ENCODE data around the gene EZH2.

EZH2 gene

GRCh38 chr7:148898845-148899484 is 14.9 kb upstream of the EZH2 start:
- DNase-seq: no peak

GRCh38 chr7:148894591-148894990 is 10.5 kb upstream of the EZH2 start:
- DNase-seq: no peak

GRCh38 chr7:148893071-148893470 is 9.0 kb upstream of the EZH2 start:
- DNase-seq: no peak

GRCh38 chr7:148888300-148888699 is 4.2 kb upstream of the EZH2 start:
- no peak for DNase-seq

- no peak for DNase-seq
Measured at GRCh38 chr7:148886844-148887243, 2.8 kb upstream of the EZH2 start.

- peak; percentile 88 to 96 (median 90) for DNase-seq
Measured at GRCh38 chr7:148884299-148885022, 370 bp upstream of the EZH2 start.

- DNase-seq: peak; percentile 33 to 69 (median 65)
Measured at GRCh38 chr7:148883266-148884048, 634 bp downstream of the EZH2 start.

- DNase-seq: no peak
Measured at GRCh38 chr7:148882841-148883265, 1.2 kb downstream of the EZH2 start.

GRCh38 chr7:148882192-148882591 is 1.9 kb downstream of the EZH2 start:
- no peak for DNase-seq

GRCh38 chr7:148878317-148878716 is 5.8 kb downstream of the EZH2 start:
- no peak for DNase-seq

- DNase-seq: peak in 1 of 5 experiments; percentile 56
Measured at GRCh38 chr7:148877517-148877916, 6.6 kb downstream of the EZH2 start.

- no peak for DNase-seq
Measured at GRCh38 chr7:148872188-148872587, 11.9 kb downstream of the EZH2 start.

GRCh38 chr7:148871551-148871950 is 12.5 kb downstream of the EZH2 start:
- DNase-seq: no peak

- peak in 1 of 5 experiments; percentile 32 for DNase-seq
Measured at GRCh38 chr7:148871030-148871429, 13.1 kb downstream of the EZH2 start.

- no peak for DNase-seq
Measured at GRCh38 chr7:148868378-148868674, 15.8 kb downstream of the EZH2 start.

- DNase-seq: no peak
Measured at GRCh38 chr7:148867596-148868377, 16.3 kb downstream of the EZH2 start.

- no peak for DNase-seq
Measured at GRCh38 chr7:148866362-148866761, 17.7 kb downstream of the EZH2 start.

GRCh38 chr7:148865283-148865682 is 18.8 kb downstream of the EZH2 start:
- DNase-seq: no peak

- no peak for DNase-seq
Measured at GRCh38 chr7:148863324-148863723, 20.8 kb downstream of the EZH2 start.

- no peak for DNase-seq
Measured at GRCh38 chr7:148862481-148862880, 21.6 kb downstream of the EZH2 start.

GRCh38 chr7:148858489-148858888 is 25.6 kb downstream of the EZH2 start:
- DNase-seq: no peak

- DNase-seq: peak in 1 of 5 experiments; percentile 76
Measured at GRCh38 chr7:148856891-148857290, 27.2 kb downstream of the EZH2 start.

- DNase-seq: no peak
Measured at GRCh38 chr7:148856578-148856881, 27.6 kb downstream of the EZH2 start.

All from T-helper 2 cell (primary cell).